DMS 273 (cell line): Measurements from ENCODE around the gene SYTL2.
"Not testable (repeated sequence)": the region's sequence is repeated elsewhere in the genome, so short reads cannot be mapped to it uniquely, and the experiment has no call there.

ENCODE experiments used
- DNase-seq: peaks from one replicate; lab custom pipeline; 2025; ENCODE audit not compliant: unreplicated experiment; lab: John Stamatoyannopoulos, UW

The SYTL2 gene

DNA sequence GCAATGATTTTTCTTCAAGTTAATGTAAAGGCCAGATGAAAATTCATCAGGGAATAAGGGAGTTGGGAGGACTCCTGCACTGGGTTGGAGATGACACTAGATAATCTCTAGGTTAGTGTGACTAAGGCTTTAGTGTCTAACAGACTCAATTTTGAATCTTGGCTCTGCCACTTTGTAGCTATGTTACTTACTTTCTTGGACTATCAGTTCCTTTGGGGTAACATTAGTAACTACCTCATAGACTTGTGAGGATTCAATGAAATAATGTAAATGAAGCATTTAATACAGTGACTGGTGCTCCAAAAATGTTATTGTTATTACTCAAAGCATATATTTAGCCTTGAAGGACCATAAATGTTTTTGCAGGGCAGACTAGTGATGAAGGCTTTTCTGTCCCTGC is 115.4 kb downstream of the SYTL2 start:
- DNase-seq = no peak

DNA sequence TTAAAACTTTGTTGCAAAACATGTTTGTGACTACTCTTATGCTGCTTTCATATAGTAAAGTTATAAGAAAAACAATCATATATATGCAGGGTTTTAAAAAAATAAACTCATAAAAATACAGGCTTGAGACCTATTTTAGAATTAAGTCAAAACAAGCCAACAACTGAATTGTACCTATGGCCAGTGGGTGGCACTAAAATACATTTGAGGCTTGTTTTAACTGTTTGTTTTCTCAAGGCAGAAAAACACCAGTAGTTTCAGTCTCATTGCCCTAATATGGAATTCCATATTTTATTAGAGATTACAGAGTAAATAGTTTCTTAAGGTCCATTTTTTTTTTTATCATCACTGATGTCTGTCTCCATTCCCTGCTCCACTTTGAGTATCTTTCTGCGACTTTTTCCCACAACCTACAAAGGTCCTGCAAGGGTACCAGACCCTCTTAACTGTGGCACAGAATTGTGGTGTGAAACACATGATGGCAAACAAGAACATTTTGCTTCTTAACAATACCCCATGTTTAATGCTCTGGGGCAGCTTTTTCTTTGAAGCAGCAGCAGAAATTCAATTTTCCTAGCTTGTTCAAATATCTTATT is 116.5 kb downstream of the SYTL2 start:
- DNase-seq = peak; percentile 30

DNA sequence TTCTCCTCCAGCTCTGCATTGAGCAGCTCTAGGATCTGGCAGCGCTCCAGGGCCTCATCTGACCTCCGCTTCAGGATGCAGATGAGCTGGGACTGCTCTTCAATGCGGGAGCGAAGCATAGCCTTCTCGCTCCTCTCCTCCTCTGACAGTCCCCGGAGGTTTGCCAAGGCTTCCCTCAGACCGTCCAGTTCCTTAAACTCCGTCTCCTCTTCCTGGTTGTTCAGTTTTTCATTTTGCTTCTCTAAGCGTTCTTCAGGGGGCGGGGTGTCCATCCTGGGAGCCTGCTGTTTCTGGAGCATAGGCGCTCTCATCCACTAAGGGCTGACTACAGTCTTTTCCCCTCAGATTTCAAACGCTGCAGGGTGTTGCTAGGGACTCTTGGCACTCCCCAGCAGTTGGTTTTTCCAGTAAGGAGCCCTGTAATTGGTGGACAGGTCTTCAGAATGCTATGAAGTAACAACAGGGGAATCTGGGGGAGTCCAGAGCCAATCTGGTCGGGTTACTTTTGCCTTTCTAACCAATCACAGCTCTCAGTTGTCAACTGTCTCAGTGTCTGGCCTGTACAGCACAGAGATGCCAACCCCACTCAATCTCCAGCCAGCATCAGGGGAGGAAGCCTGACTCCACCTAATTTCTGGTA is 125.0 kb downstream of the SYTL2 start, which contains the start of gene CCDC89:
TSS of gene CCDC89 (minus strand) at position 376 of the 640 bp plus-strand sequence. CDS start at position 311, 65 bp downstream.
- peak; percentile 95 for DNase-seq

- peak; percentile 81 for DNase-seq
These were observed 125.7 kb downstream of the SYTL2 start for GRCh38 chr11:85685125-85685819.

GRCh38 chr11:85682330-85683305 is 128.3 kb downstream of the SYTL2 start:
- DNase-seq = peak; percentile 79

GRCh38 chr11:85680897-85681296 is 130.0 kb downstream of the SYTL2 start:
- peak; percentile 4 for DNase-seq

DNA sequence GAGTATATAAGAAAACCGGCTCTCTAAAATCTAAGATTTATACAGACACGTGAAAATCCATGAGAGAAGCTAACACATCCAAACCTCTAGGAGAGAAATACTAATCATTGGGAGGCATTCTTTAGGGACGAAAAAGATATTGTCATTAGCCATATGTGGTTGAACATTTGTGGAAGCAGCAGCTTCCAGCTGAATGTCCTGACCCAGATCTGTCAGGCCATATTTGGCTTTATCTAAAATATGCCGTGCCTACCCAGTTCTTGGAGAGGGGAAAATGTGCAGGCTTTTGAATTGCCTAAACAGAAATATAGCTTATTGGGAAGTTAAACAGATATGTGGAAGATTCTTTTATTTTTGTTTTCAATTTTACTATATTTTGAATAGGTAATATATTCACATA is 131.4 kb downstream of the SYTL2 start:
- DNase-seq = no peak

GRCh38 chr11:85673393-85673792 is 137.5 kb downstream of the SYTL2 start:
- no peak for DNase-seq

DNA sequence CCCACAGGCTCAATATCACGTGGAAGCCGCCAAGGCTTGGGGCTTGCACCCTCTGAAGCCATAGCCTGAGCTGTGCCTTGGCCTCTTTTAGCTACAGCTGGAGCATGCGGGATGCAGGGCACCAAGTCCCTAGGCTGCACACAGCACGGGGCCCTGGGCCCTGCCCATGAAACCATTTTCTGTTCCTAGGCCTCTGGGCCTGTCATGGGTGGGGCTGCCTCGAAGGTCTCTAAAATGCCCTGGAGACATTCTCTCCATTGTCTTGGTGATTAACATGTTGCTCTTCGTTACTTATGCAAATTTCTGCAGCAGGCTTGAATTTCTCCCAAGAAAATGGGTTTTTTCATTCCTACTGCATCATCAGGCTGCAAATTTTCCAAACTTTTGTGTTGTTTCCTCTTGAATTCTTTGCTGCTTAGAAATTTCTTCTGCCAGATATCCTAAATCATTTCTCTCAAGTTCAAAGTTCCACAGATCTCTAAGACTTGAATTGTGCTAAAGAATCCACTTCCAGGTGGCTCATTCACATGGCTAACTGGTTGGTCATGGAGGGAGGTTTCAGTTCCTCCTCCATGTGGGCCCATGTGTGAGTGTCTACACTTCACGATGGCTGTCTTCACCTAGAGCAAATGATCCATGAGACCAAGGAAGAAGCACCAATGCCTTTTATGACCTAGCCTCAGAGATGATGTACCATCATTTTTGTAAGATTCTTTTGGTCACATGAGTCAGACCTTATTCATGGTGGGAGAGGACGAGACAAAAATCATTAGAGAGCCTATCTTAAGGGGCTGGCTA is 138.6 kb downstream of the SYTL2 start:
- no peak for DNase-seq

GRCh38 chr11:85670949-85671663 is 139.8 kb downstream of the SYTL2 start:
- not testable (repeated sequence) for DNase-seq

DNA sequence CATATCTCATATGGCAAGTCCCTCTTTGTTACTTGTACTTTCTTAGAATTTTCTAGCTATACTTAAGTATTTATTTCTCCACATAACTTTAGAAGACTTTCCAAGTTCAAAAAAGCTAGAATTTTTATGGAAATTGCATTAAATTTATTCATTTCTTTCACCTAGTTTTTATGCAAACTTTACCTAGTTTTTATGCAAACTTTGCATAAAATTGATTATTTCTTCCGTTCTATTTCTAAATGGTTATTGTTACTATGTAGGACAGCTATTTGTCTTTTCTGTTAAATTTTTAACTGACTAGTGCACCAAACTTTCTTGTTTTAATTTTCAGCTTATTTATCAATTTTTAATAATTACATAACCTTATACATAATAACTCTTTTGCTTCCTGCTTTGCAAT is 142.8 kb downstream of the SYTL2 start:
- DNase-seq = no peak

DNA sequence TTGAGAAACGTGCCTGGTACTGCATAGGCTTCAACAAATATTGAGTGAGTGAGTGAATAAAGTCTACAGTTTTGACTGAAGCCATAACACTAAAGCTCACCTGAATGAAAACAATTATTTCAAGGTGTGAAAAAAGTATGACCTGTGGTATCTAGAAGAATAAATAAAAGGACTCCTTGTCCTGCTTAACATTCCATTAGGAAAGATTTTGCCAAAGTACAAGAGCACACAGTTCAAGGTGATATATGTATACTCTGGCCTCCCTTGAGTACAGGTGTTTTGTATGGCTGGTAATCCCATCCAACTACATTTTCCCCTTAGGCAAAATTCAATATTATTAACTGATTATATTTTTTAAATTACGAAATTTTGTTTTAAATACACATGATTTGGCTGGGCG is 144.3 kb downstream of the SYTL2 start:
- no peak for DNase-seq

- DNase-seq = no peak
These were observed 145.2 kb downstream of the SYTL2 start for GRCh38 chr11:85665733-85666132.

- peak; percentile 96 for DNase-seq
These were observed 146.1 kb downstream of the SYTL2 start, which contains the start of gene CREBZF for GRCh38 chr11:85664615-85665481. Gene CREBZF, minus strand, starts transcription at chr11:85665129. Its CDS starts 254 bp downstream, at chr11:85664875.

DNA sequence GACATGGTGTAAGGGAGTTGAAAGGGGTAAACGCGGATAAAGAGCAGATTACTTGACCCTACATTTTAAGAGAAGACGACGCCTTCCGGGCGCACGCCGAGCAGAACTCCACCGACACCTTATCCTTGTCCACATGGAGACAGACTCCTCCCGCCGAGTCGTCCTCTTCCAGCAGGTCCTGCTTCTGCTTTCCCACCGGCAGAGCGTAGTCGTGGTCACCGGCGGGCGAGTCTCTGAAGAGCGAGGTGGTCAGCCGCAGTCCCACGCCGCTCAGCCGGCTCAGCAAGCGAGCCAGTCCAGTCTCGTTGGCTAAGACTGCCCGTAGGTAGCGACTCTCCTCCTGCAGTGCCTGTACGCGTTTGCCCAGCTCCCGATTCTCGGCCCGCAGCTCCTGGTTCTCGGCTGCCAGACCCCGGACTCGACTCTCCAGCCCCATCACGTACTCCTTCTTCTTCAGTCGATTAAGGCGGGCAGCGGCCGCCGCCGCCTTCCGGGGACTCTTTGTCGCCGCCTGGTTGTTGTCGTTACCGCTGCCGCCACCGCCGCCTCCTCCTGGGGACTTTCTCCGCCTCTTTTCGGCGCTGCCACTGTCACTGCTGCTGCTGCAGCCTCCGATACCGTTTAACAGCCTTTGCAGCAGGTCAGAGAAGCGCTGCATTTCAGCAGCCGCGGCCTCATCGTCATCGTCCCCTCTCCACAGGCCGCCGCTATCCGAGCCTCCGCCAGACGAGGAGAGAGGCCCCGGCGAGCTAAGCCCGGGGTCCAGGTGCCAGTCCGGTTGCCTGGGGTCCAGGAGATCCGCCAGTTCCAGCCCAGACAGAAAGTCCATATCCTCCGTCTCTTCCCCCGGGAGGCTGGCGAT is 147.0 kb downstream of the SYTL2 start:
- peak; percentile 74 for DNase-seq

GRCh38 chr11:85663080-85663752 is 147.7 kb downstream of the SYTL2 start:
- DNase-seq = peak; percentile 20
